NT2/D1 (cell line): ENCODE data around the gene LDHB.

Source experiments
- SUZ12 ChIP-seq: IDR thresholded peaks from 2 replicates; pipeline ENCODE4 v1.6.1; 2011; ENCODE audit not compliant: insufficient read length, insufficient read depth; ENCODE audit errors: extremely low read depth
- YY1 ChIP-seq: IDR thresholded peaks from 2 replicates; pipeline ENCODE4 v1.6.1; 2011; ENCODE audit not compliant: insufficient read length, insufficient read depth
- ZNF274 ChIP-seq: IDR thresholded peaks from 2 replicates; pipeline ENCODE4 v1.6.1; 2011; ENCODE audit warnings: mild to moderate bottlenecking, low read depth, low read length

DNA sequence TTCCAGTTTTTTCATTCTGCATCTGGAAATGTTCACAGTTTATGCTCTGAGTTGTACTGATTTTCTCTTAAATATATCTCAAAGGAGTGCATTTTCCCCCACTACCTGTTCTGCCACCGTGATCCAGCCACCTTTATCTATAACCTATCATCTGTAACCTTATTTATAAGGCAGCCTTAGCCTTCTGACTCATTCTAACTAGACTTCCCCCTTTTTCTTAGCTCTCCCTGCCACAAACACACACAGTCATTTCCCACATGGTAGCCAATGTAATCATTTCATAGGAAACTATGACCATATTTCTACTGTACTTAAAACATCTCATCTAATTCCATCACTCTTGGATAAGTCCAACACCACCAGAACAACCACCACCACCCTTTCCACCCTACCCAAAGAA is 42.2 kb downstream of the LDHB start:
- no peak for TF ChIP-seq YY1
- no peak for TF ChIP-seq SUZ12
- no peak for TF ChIP-seq ZNF274
